B cell (primary cell): ENCODE results near the gene SMIM41. TPM values are rescaled to one million over a fixed set of nuclear protein-coding genes. Genes with fewer than 3 reads are reported as not detected.

Experiments used
- ATAC-seq: fragments of 200-7000 bp; cut with Tn5 transposase; one replicate; pipeline ENCODE4 v1.10.0; 2021; ENCODE audit warnings: low read depth, mild to moderate bottlenecking, moderate number of reproducible peaks, moderate library complexity
- CTCF ChIA-PET: fragments of 350-600 bp; sonication (Branson Sonifier 250); formaldehyde crosslinking; loops from one replicate; lab custom pipeline; 2021; ENCODE audit warnings: antibody characterized with exemption, inconsistent platforms; lab: Charles Lee
- POLR2A ChIA-PET: fragments of 350-600 bp; sonication (Branson Sonifier 250); formaldehyde crosslinking; loops from one replicate; lab custom pipeline; 2021; ENCODE audit warnings: antibody characterized with exemption; lab: Charles Lee
- DNase-seq: peaks from one replicate; pipeline ENCODE4 v3.0.0; 2013
- H2AFZ ChIP-seq: 2 replicates; pipeline ENCODE4 v1.6.1; 2012; ENCODE audit warnings: mild to moderate bottlenecking, low read depth, low read length; ENCODE audit not compliant: insufficient read depth, poor library complexity, severe bottlenecking
- H3K27ac ChIP-seq, 2 donors: 1 replicate in 1 of 2; 2 replicates in 1 of 2; pipeline ENCODE4 v1.5.1; 2012 to 2013; ENCODE audit warnings: low read length in 2 of 2, mild to moderate bottlenecking in 2 of 2, moderate library complexity in 1 of 2
- H3K27me3 ChIP-seq, 4 experiments: fragments of 200-600 bp in 1 of 4; sonication (generic) in 1 of 4; replicated peaks in 1 of 4; 1 replicate in 2 of 4; 2 replicates in 2 of 4; pipeline versions ENCODE4 v1.6.1 to v1.7.0; 2013 to 2016; ENCODE audit warnings: low read length in 3 of 4, mild to moderate bottlenecking in 2 of 4, mixed read lengths in 1 of 4, moderate library complexity in 1 of 4; ENCODE audit not compliant: insufficient read depth in 4 of 4, control insufficient read depth in 3 of 4; ENCODE audit errors: control extremely low read depth in 1 of 4
- H3K36me3 ChIP-seq, 2 experiments: replicated peaks in 1 of 2; 1 replicate in 1 of 2; 2 replicates in 1 of 2; pipeline versions ENCODE4 v1.6.1 to v1.7.1; 2013; ENCODE audit warnings: low read length in 1 of 2; ENCODE audit not compliant: insufficient read depth in 2 of 2, control insufficient read depth in 1 of 2; ENCODE audit errors: control extremely low read depth in 1 of 2, extremely low read depth in 1 of 2
- H3K4me1 ChIP-seq, 2 donors: fragments of 200-600 bp in 1 of 2; sonication (generic) in 1 of 2; 1 replicate in 1 of 2; 2 replicates in 1 of 2; pipeline versions ENCODE4 v1.5.1 to v1.6.1; 2013 to 2017; ENCODE audit warnings: low read length in 2 of 2; ENCODE audit not compliant: control insufficient read depth in 2 of 2, insufficient read depth in 2 of 2
- H3K4me2 ChIP-seq: replicated peaks from 2 replicates; pipeline ENCODE3; 2012; ENCODE audit warnings: mild to moderate bottlenecking, low read depth, low read length; ENCODE audit not compliant: poor library complexity, severe bottlenecking
- H3K4me3 ChIP-seq, 5 experiments: fragments of 200-600 bp in 1 of 5; sonication (generic) in 1 of 5; 1 replicate in 3 of 5; 2 replicates in 2 of 5; pipeline versions ENCODE4 v1.5.1 to v1.7.0; 2011 to 2016; ENCODE audit warnings: low read length in 4 of 5, mild to moderate bottlenecking in 4 of 5, low read depth in 2 of 5, control low read depth in 1 of 5, moderate library complexity in 1 of 5; ENCODE audit not compliant: insufficient read depth in 1 of 5; ENCODE audit errors: control extremely low read depth in 1 of 5, extremely low read depth in 1 of 5
- H3K79me2 ChIP-seq: fragments of 200-600 bp; sonication (generic); one replicate; pipeline ENCODE4 v1.6.0; 2016; ENCODE audit warnings: low read length; ENCODE audit not compliant: control insufficient read depth, insufficient read depth
- H3K9ac ChIP-seq: fragments of 200-600 bp; sonication (generic); 2 replicates; pipeline ENCODE4 v1.6.1; 2017; ENCODE audit warnings: mild to moderate bottlenecking, low read length, moderate library complexity
- H3K9me3 ChIP-seq, 3 donors: one replicate each; pipeline versions ENCODE4 v1.6.1 to v1.7.1; 2013; ENCODE audit warnings: low read length in 2 of 3; ENCODE audit not compliant: control insufficient read depth in 2 of 3, insufficient read depth in 1 of 3; ENCODE audit errors: control extremely low read depth in 1 of 3
- H4K20me1 ChIP-seq: 2 replicates; pipeline ENCODE4 v1.6.0; 2012; ENCODE audit warnings: mild to moderate bottlenecking, low read length; ENCODE audit not compliant: insufficient read depth, control insufficient read depth, poor library complexity, severe bottlenecking
- H3K27ac Mint-ChIP-seq: one replicate; pipeline ENCODE4 v1.8.0; 2021; ENCODE audit warnings: mixed read lengths
- H3K27me3 Mint-ChIP-seq: one replicate; pipeline ENCODE4 v1.8.0; 2021; ENCODE audit warnings: mixed read lengths
- H3K4me1 Mint-ChIP-seq: one replicate; pipeline ENCODE4 v1.8.0; 2021; ENCODE audit warnings: mixed read lengths
- H3K4me3 Mint-ChIP-seq: one replicate; pipeline ENCODE4 v1.8.0; 2021; ENCODE audit warnings: mixed read lengths
- H3K9me3 Mint-ChIP-seq: one replicate; pipeline ENCODE4 v1.8.0; 2022; ENCODE audit warnings: mixed read lengths; ENCODE audit not compliant: insufficient read depth
- EZH2 ChIP-seq: IDR thresholded peaks from 2 replicates; pipeline ENCODE4 v1.6.1; 2012; ENCODE audit warnings: borderline replicate concordance, low read depth, mild to moderate bottlenecking, moderate library complexity, low read length; ENCODE audit not compliant: insufficient read depth, poor library complexity, severe bottlenecking
- WGBS: methylation state at CpG from one replicate; pipeline ENCODE4 v1.1.5; 2013; ENCODE audit warnings: missing lambda C conversion rate; ENCODE audit not compliant: insufficient coverage; 5-methylcytosine and 5-hydroxymethylcytosine counted together
- intact Hi-C: fragments of 100-400 bp; cut with micrococcal nuclease; formaldehyde crosslinking; loops from one replicate; pipeline ENCODE4 v1.10.0; 2022
- polyA plus RNA-seq: library from polyadenylated mRNA; depleted of rRNA; stranded (reverse); fragments of >200 nt; gene quantifications from 2 replicates; pipeline ENCODE4 v1.2.3, GENCODE V29; 2012
- total RNA-seq, 2 donors: library from RNA; stranded (reverse); fragments of 120-200 nt in 1 of 2; gene quantifications; 1 replicate in 1 of 2; 2 replicates in 1 of 2; pipeline versions ENCODE4 v1.2.3 to v1.2.4, GENCODE V29; 2013 to 2022
- TF ChIP-seq, protein P1 (sequence below): fragments of 200-600 bp; IDR thresholded peaks from one replicate; pipeline ENCODE4 v1.8.0; 2022; ENCODE audit warnings: antibody characterized with exemption, mild to moderate bottlenecking

Gene SMIM41
- total and polyA plus RNA-seq, 2 donors (not counting 1 experiment from before 2014, with no cell fraction given): 0.12 TPM; not detected in 1

DNA sequence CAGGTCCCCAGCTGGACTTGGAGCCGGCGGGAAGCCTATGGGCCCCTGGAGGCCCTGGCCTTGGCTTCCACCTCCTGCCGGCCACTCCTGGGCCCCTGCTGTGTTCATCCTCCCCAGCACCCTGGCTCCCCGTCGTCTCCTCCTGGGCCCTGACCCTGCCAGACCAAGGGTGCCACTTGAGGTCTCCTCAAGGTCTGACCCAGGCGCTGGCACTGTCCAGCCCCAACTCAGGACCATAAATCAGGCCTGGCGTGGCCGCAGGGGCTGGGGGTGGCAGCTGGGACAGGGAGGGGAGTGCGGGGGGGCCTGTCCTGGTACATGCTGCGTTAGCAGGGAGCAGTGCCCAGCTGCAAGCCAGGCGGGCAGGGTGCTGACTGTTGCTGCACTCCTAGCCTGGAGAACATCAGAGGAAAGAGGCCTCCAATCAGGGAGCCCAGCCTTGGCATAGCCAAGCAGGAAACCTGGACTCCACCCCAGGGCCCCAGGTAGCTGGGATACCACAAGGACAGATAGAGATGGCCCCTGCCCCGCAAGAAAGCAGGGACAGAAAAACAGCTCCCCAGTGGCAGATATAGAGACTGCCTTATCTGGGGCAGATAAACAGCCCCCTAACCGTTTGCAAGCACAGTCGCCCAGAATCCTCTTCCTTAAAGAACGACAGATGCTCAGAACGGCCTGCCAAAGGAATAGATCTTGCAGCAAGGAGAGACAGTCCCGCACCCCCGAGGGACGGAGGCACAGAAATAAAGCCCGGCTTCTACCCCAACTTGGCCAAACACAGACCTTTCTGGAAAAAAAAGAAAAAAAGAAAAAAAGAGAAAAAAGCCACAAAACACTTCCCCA lies 16.2 kb upstream of the SMIM41 start:
- H2AFZ ChIP-seq: no peak overlapping the region
- no peak overlapping the region for H3K4me2 ChIP-seq
- no peaks in the 10 kb centered on the region for H3K9me3 Mint-ChIP-seq
- H3K4me3 Mint-ChIP-seq: no peak overlapping the region
- no peaks in the 10 kb centered on the region for H4K20me1 ChIP-seq
- no peaks in the 10 kb centered on the region for H3K9me3 ChIP-seq
- no peaks in the 10 kb centered on the region for H3K79me2 ChIP-seq
- H3K4me1 Mint-ChIP-seq: no peaks in the 10 kb centered on the region
- no peak overlapping the region for H3K9ac ChIP-seq
- H3K4me3 ChIP-seq: no peak overlapping the region
- no peak overlapping the region for H3K27ac ChIP-seq
- WGBS: 95% methylated on average over 20 of the region's 20 CpGs
- DNase-seq: no peak
- no peaks in the 10 kb centered on the region for H3K4me1 ChIP-seq
- intact Hi-C loops: no loop called here
- peaks cover 0 to 9% of the 10 kb centered on the region in 2 experiments for H3K36me3 ChIP-seq
- H3K27ac Mint-ChIP-seq: no peak overlapping the region
- peaks cover 7% of the 10 kb centered on the region for H3K27me3 Mint-ChIP-seq
- ChIA-PET POLR2A (no interaction called here), CTCF (interaction anchor here (34.6 kb wide), 1 partner anchor 30 kb away, joined by 1315 read pairs; no protein-coding TSS in a partner anchor)
- TF ChIP-seq, protein P1, sequence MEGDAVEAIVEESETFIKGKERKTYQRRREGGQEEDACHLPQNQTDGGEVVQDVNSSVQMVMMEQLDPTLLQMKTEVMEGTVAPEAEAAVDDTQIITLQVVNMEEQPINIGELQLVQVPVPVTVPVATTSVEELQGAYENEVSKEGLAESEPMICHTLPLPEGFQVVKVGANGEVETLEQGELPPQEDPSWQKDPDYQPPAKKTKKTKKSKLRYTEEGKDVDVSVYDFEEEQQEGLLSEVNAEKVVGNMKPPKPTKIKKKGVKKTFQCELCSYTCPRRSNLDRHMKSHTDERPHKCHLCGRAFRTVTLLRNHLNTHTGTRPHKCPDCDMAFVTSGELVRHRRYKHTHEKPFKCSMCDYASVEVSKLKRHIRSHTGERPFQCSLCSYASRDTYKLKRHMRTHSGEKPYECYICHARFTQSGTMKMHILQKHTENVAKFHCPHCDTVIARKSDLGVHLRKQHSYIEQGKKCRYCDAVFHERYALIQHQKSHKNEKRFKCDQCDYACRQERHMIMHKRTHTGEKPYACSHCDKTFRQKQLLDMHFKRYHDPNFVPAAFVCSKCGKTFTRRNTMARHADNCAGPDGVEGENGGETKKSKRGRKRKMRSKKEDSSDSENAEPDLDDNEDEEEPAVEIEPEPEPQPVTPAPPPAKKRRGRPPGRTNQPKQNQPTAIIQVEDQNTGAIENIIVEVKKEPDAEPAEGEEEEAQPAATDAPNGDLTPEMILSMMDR: no peak
- TF ChIP-seq EZH2: no peak
- no peak for ATAC-seq
- H3K27me3 ChIP-seq: peaks cover 0 to 5% (median 0%) of the 10 kb centered on the region in 4 experiments
